ENCODE results near the gene ABCC6.

ABCC6 gene

GRCh38 chr16:16137110-16137509 is 86.2 kb downstream of the ABCC6 start:
- Histone ChIP-seq H3K4me3 (replicated peaks; ENCODE audit: insufficient read depth, low read length) (no peak overlapping the region), H3K27me3 (ENCODE audit: insufficient read depth, poor library complexity, severe bottlenecking) (no peaks in the 10 kb centered on the region), H3K27ac (replicated peaks) (no peak overlapping the region)
- TF ChIP-seq SPI1 (IDR thresholded peaks at IDR 0.05; ENCODE audit: borderline replicate concordance, low read depth) (no peak), GABPA (IDR thresholded peaks at IDR 0.05; ENCODE audit: low read depth) (no peak), REST (IDR thresholded peaks at IDR 0.05; ENCODE audit: insufficient replicate concordance, low read depth) (no peak)
- no peak for DNase-seq (ENCODE audit: low read depth in 1 of 2, low spot score in 1 of 2)

GRCh38 chr16:16136588-16136987 is 86.7 kb downstream of the ABCC6 start:
- no peaks in the 10 kb centered on the region for H3K27me3 ChIP-seq (ENCODE audit: insufficient read depth, poor library complexity, severe bottlenecking)
- H3K4me3 ChIP-seq (replicated peaks; ENCODE audit: insufficient read depth, low read length), result no peak overlapping the region
- no peak for DNase-seq (ENCODE audit: low read depth in 1 of 2, low spot score in 1 of 2)
- no peak for TF ChIP-seq GABPA (IDR thresholded peaks at IDR 0.05; ENCODE audit: low read depth)
- no peak for TF ChIP-seq POLR2AphosphoS5 (IDR thresholded peaks at IDR 0.05; ENCODE audit: low read depth)
- H3K27ac ChIP-seq (replicated peaks), result no peak overlapping the region

GRCh38 chr16:16133943-16134604 is 89.2 kb downstream of the ABCC6 start:
- TF ChIP-seq CTCF (IDR thresholded peaks at IDR 0.05; ENCODE audit: insufficient read depth, low read length) (no peak), SPI1 (IDR thresholded peaks at IDR 0.05; ENCODE audit: borderline replicate concordance, low read depth) (no peak), GABPA (IDR thresholded peaks at IDR 0.05; ENCODE audit: low read depth) (no peak), POLR2AphosphoS5 (IDR thresholded peaks at IDR 0.05; ENCODE audit: low read depth) (no peak), REST (IDR thresholded peaks at IDR 0.05; ENCODE audit: insufficient replicate concordance, low read depth) (no peak)
- Histone ChIP-seq H3K27ac (replicated peaks) (no peak overlapping the region), H3K27me3 (ENCODE audit: insufficient read depth, poor library complexity, severe bottlenecking) (no peaks in the 10 kb centered on the region), H3K4me3 (replicated peaks; ENCODE audit: insufficient read depth, low read length) (no peak overlapping the region)
- no peak for DNase-seq (ENCODE audit: low read depth in 1 of 2, low spot score in 1 of 2)

GRCh38 chr16:16131659-16132058 is 91.6 kb downstream of the ABCC6 start:
- no peak overlapping the region for H3K27ac ChIP-seq (replicated peaks)
- no peak for DNase-seq (ENCODE audit: low read depth in 1 of 2, low spot score in 1 of 2)
- no peak overlapping the region for H3K4me3 ChIP-seq (replicated peaks; ENCODE audit: insufficient read depth, low read length)
- H3K27me3 ChIP-seq (ENCODE audit: insufficient read depth, poor library complexity, severe bottlenecking), result no peaks in the 10 kb centered on the region
- TF ChIP-seq SPI1 (IDR thresholded peaks at IDR 0.05; ENCODE audit: borderline replicate concordance, low read depth) (no peak), CTCF (IDR thresholded peaks at IDR 0.05; ENCODE audit: insufficient read depth, low read length) (no peak), REST (IDR thresholded peaks at IDR 0.05; ENCODE audit: insufficient replicate concordance, low read depth) (no peak), GABPA (IDR thresholded peaks at IDR 0.05; ENCODE audit: low read depth) (no peak), POLR2AphosphoS5 (IDR thresholded peaks at IDR 0.05; ENCODE audit: low read depth) (no peak)
